ENCODE data around the gene CHRM1.

The CHRM1 gene

GRCh38 chr11:62892077-62892922 is 28.9 kb downstream of the CHRM1 start:
- no peak for TF ChIP-seq CTCF (IDR thresholded peaks at IDR 0.05; ENCODE audit: control insufficient read depth, insufficient read depth, low read depth, low read length, missing control alignments)
- DNase-seq (ENCODE audit: low read depth): no peak
- no peak overlapping the region for H3K4me3 ChIP-seq (ENCODE audit: control insufficient read depth, low read depth, low read length)

- no peak for DNase-seq (ENCODE audit: low read depth)
- no peak for TF ChIP-seq CTCF (IDR thresholded peaks at IDR 0.05; ENCODE audit: control insufficient read depth, insufficient read depth, low read depth, low read length, missing control alignments)
- no peak overlapping the region for H3K4me3 ChIP-seq (ENCODE audit: control insufficient read depth, low read depth, low read length)
These were observed 31.4 kb downstream of the CHRM1 start for GRCh38 chr11:62889484-62890437.

GRCh38 chr11:62889126-62889483 is 32.1 kb downstream of the CHRM1 start:
- TF ChIP-seq CTCF (IDR thresholded peaks at IDR 0.05; ENCODE audit: control insufficient read depth, insufficient read depth, low read depth, low read length, missing control alignments): no peak
- DNase-seq (ENCODE audit: low read depth): no peak
- no peak overlapping the region for H3K4me3 ChIP-seq (ENCODE audit: control insufficient read depth, low read depth, low read length)

GRCh38 chr11:62888406-62888805 is 32.8 kb downstream of the CHRM1 start:
- no peak for DNase-seq (ENCODE audit: low read depth)
- no peak for TF ChIP-seq CTCF (IDR thresholded peaks at IDR 0.05; ENCODE audit: control insufficient read depth, insufficient read depth, low read depth, low read length, missing control alignments)
- H3K4me3 ChIP-seq (ENCODE audit: control insufficient read depth, low read depth, low read length): no peak overlapping the region

GRCh38 chr11:62885137-62885750 is 35.9 kb downstream of the CHRM1 start:
- peak overlapping the region; percentile 12 for H3K4me3 ChIP-seq (ENCODE audit: control insufficient read depth, low read depth, low read length)
- TF ChIP-seq CTCF (IDR thresholded peaks at IDR 0.05; ENCODE audit: control insufficient read depth, insufficient read depth, low read depth, low read length, missing control alignments): no peak
- no peak for DNase-seq (ENCODE audit: low read depth)

GRCh38 chr11:62883673-62884072 is 37.5 kb downstream of the CHRM1 start:
- DNase-seq (ENCODE audit: low read depth): no peak
- peak overlapping the region; percentile 96 for H3K4me3 ChIP-seq (ENCODE audit: control insufficient read depth, low read depth, low read length)
- no peak for TF ChIP-seq CTCF (IDR thresholded peaks at IDR 0.05; ENCODE audit: control insufficient read depth, insufficient read depth, low read depth, low read length, missing control alignments)
